GM18502 (cell line): Measurements from ENCODE around the gene EPHB6.

ENCODE experiments used
- ATAC-seq: cut with Tn5 transposase; IDR thresholded peaks from one replicate; pipeline ENCODE4 v1.9.1; 2021; ENCODE audit warnings: mild to moderate bottlenecking; ENCODE audit not compliant: unreplicated experiment, poor library complexity

The EPHB6 gene

DNA sequence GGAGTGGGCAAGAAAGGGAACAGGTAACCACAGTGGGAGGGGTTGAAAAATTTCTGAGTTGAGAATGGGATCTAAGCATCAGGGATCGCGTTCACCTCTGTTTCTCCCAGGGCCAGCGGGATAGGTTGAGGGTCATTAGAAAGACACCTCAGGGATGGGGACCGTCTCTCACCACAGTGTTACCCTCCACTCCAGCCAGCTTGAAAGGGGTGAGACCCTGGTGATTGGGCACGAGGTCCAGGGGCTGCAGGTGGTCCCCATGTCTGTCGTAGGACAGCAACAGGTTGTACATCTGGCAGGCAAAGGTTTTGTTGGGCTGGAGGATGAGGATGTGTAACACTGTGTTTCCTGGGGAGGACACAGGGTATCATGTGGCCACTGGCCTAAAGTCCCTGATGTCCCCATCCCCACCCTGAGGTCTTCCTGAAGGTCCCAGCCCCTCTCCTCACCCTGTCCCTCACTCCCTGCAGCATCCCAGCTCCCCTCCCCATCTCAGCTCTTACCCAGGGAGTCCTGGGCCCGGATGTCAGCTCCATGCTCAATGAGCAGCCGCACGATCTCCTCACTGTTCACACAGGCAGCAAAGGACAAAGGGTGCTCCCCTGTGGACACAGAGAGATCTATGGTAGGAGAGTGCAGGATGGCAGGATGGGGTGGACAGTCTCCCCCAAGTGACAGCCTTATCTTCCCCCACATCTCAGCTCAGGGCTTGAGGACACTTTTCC lies 21.5 kb downstream of the EPHB6 start:
- ATAC-seq: no peak

DNA sequence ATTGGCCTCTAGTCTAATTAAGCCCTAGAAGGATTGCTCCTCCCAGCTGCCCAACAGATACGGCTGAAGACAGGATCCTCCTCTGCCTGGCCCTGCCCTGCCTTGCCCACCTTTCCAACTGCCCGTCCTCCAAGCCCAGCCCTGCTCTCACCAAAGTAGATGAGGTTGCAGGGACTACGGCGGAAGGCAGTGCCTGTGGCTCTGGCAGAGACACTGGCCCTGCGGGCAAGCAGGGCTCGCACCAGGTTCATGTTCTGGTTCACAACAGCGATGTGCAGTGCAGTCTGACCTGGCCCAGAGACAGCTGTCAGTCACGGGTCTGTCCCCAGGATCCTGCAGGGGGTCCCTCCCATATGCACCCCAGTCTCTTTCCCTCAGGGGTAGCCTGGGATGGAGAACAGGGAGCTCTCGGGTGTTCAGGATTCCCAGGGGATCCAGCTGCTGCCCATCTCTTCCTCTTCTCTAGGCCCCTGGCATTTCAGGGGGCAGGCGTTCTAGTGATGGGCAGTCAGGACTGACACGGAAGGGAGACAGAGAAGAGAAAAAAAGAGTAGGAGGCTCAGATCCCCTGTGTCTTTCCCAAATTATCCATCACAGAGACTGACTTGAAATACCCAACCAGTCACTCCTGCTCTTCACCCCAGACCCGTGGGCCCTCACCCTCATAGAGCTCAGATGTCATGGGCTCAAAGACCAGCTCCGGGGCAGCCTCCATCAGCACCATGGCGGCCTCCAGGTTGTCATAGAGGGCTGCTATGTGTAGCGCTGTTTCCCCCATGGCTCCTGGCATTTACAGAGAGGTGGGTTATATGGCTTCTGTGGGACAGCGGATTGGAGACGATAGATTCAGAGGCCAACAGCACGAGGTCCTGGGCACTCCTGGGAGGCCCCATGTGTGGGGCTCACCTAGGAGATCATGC lies 22.4 kb downstream of the EPHB6 start:
- ATAC-seq: no peak

DNA sequence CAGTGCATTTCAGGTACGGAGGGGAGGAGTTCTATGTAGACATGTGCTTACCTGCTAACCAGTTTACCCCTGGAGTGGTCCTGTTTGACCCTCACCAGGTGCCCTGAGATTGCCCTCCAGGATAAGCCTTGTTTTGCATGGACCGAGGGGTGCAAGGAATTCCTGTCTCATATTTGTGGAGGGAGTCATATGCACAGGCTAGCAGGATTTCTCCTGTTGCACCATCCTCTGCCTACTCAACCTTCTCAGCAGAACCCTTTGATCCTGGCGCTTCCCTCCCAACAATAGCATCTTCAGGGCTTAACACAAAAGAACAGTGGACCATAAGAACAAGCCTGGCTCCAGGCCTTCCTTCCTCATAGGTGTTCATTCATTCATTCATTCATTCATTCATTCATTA lies 23.4 kb downstream of the EPHB6 start:
- ATAC-seq: no peak

DNA sequence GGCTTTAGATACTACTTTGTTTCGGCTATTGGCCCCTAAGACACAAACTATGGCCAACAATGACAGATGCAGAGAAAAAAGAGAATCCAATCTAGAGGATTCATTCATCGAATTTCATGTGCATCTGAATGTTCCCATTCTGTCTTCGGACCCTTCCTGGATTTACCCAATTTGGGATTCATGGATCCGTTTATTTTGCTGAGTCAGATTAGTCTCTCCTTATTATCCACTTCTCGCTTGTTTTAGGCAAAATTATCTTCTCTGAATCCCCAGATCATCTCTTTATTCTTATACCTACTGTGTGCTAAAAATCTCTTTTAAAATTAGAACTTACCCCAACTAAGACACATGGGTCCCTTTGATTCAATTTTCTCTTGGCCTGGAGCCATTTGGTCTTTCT lies 24.2 kb downstream of the EPHB6 start:
- ATAC-seq: no peak

DNA sequence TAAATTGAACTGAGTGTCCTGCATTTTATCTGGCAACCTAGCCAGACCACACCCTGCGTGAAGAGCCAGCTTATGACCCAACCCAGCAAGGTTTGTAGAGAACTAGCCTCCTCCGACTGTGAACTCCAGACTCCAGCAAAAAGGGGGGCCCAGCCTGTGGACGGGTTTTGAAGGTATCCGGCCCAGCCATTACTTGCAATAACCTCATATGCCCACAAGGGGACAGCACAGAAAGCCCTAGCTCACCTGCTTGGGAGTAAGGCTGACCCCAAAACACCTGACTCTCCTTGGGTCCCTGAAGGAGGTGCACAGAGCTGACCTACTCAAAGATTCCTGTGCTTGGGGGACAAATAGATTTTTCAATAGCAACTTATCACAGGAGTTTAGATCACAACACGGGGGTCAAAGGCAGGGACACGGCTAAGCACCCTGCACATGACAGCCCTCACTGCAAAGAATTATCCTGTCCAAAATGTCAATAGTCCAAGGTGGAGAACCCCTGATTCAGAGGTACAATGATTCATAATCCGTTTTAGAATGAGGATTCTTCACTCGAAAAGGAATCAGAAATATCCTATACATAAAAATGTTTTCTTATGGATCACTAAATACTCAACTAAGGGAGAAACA lies 26.1 kb downstream of the EPHB6 start:
- ATAC-seq: peak; percentile 71

GRCh38 chr7:142881586-142882337 lies 26.9 kb downstream of the EPHB6 start:
- no peak for ATAC-seq

- no peak for ATAC-seq
These were observed 27.4 kb downstream of the EPHB6 start for GRCh38 chr7:142882338-142882678.

- ATAC-seq: no peak
These were observed 28.3 kb downstream of the EPHB6 start for GRCh38 chr7:142883145-142883544.

GRCh38 chr7:142883571-142884285 lies 28.9 kb downstream of the EPHB6 start:
- ATAC-seq: no peak

GRCh38 chr7:142884286-142884640 lies 29.4 kb downstream of the EPHB6 start:
- no peak for ATAC-seq

DNA sequence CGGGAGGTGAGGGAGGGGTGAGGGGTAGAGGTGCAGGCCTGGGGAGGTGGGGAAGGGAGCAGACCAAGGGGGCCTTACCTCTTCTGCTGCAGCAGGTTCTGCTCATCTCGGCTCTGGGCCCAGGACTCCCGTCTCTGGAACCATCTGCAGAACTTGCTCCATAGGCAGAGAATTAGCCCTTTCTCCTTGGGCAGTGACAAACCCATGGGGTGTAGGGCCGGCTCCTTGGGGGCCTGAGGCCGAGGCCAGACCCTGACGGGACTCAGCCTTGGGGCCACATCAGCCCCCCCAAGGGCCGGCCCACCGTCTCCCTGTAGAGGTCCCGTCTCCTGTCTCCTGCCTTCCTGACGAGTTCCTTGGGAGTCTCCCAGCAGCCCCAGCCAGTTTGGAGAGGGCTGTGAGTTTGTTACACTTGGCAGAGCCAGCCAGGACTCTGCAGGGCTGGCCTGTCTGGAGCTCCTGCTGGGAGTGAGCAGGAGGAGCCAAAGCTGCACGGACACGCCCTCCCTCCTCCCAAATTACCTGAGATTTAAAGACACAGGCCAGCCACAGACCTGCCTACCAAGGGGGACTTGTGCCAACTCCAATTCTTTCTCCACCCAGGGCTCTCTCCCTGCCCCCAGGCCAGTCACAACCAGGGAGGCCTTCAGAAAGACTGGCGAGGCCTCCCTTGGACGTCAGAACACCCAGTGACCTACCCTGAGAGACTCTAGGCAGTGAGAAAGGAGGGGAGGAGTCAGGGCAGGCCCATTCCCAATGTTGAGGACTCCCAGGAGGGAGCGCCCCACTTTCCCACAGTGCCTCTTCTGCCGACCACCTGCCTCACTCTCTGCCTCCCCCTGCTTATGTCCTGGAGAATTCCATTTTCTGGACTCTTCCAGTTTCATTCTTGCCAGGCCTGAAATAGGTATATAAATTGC lies 30.7 kb downstream of the EPHB6 start, which contains the start of gene TRPV6:
TRPV6 (minus strand) TSS at position 435 of the 920 bp plus-strand sequence.
- no peak for ATAC-seq

DNA sequence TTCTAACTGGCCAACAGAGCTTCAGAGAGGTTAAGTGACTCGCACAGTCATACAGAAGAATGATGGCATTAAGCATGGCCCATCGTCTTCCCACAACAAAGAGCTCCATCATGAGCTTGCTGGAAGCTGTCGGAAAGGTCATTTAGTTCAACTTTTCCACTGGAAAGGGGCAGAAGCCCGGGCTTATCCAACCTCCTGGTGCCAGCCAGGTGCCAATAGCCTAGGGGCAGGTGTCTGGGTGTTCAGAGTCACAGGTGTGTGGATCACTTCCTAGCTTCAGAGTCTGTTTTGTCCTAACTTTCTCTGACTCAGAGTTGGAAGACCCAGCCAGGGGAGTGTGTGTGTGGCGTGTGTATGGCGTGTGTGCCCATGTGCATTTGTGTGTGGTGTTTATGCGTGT lies 32.0 kb downstream of the EPHB6 start:
- no peak for ATAC-seq

GRCh38 chr7:142887282-142888015 lies 32.6 kb downstream of the EPHB6 start:
- no peak for ATAC-seq

- ATAC-seq: no peak
These were observed 34.9 kb downstream of the EPHB6 start for GRCh38 chr7:142889816-142890215.

GRCh38 chr7:142890874-142891485 lies 36.1 kb downstream of the EPHB6 start:
- ATAC-seq: no peak

GRCh38 chr7:142891490-142892082 lies 36.7 kb downstream of the EPHB6 start:
- ATAC-seq: no peak

DNA sequence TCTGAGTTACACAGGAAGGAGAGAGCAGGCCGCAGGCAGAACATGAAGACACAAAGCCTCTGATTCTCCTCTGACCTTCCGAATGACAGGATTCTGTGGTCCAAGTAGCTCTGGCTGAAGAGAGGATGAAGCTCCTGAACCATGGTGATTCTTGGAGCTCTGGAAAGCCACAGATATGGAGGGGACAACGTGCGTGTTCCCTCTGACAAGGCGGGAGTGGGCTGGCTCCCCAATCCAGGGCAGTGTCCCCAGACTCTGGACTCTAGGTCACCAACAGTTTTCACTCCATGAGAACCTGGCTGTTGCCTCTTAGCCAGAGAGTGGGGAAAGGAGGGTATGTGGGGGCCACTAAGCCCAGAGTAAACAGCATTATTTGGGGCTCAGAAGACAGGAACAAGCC lies 38.1 kb downstream of the EPHB6 start:
- ATAC-seq: no peak
